ENCODE measurements around the gene EMC7. TPM values are rescaled to one million over a fixed set of nuclear protein-coding genes. Genes with fewer than 3 reads are reported as not detected.

Gene EMC7
- polyA plus RNA-seq, 3 donors = 41.7 to 135 (median 125) TPM

GRCh38 chr15:34114739-34115138 lies 13.1 kb upstream of the EMC7 start:
- H3K9ac ChIP-seq (ENCODE audit: insufficient read depth, low read length, poor library complexity, severe bottlenecking) = no peak overlapping the region
- TF ChIP-seq CTCF (IDR thresholded peaks at IDR 0.05) = no peak
- Mint-ChIP-seq H3K27me3 (ENCODE audit: low read depth in 3 of 3) (peaks cover 3 to 17% (median 8%) of the 10 kb centered on the region in 3 donors), H3K36me3 (no peaks in the 10 kb centered on the region), H3K4me1 (peaks cover 3% of the 10 kb centered on the region), H3K27ac (no peak overlapping the region), H3K9me3 (no peaks in the 10 kb centered on the region), H3K4me3 (no peak overlapping the region)
- no peak for DNase-seq
- no peaks in the 10 kb centered on the region for H3K9me3 ChIP-seq (replicated peaks in 1 of 2; ENCODE audit: control insufficient read depth in 1 of 2, insufficient read depth in 1 of 2, low read length in 2 of 2)
- H3K4me1 ChIP-seq (ENCODE audit: control insufficient read depth in 1 of 2, insufficient read depth in 2 of 2, low read length in 2 of 2) = no peaks in the 10 kb centered on the region
- intact Hi-C loops (cut with micrococcal nuclease) = no loop called here
- no peak overlapping the region for H2AFZ ChIP-seq (ENCODE audit: insufficient read depth, low read depth, low read length, poor library complexity, severe bottlenecking)
- H3K4me3 ChIP-seq (replicated peaks in 1 of 3; ENCODE audit: low read depth in 2 of 3, low read length in 3 of 3) = no peak overlapping the region
- WGBS (ENCODE audit: insufficient coverage) = 100% methylated on average over 3 of the region's 3 CpGs
- no peak overlapping the region for H3K27ac ChIP-seq (ENCODE audit: low read depth in 1 of 2, low read length in 2 of 2)
- no peaks in the 10 kb centered on the region for H3K79me2 ChIP-seq (ENCODE audit: insufficient read depth, low read length)
- no peaks in the 10 kb centered on the region for H3K27me3 ChIP-seq (ENCODE audit: control insufficient read depth in 2 of 2, insufficient read depth in 2 of 2, low read length in 2 of 2)
- H3K36me3 ChIP-seq (replicated peaks in 1 of 2; ENCODE audit: control insufficient read depth in 1 of 2, insufficient read depth in 2 of 2, low read length in 2 of 2) = no peaks in the 10 kb centered on the region
- no peaks in the 10 kb centered on the region for H4K20me1 ChIP-seq (ENCODE audit: insufficient read depth, low read length)
- H3K4me2 ChIP-seq (replicated peaks; ENCODE audit: extremely low read depth, low read length, poor library complexity, severe bottlenecking) = no peak overlapping the region

GRCh38 chr15:34114215-34114614 lies 12.6 kb upstream of the EMC7 start:
- TF ChIP-seq CTCF (IDR thresholded peaks at IDR 0.05) = no peak

More at GRCh38 chr15:34114215-34114614, 12.6 kb upstream of the EMC7 start:
- Histone ChIP-seq H3K27ac (ENCODE audit: low read depth in 1 of 2, low read length in 2 of 2) (no peak overlapping the region), H2AFZ (ENCODE audit: insufficient read depth, low read depth, low read length, poor library complexity, severe bottlenecking) (no peak overlapping the region), H3K4me1 (ENCODE audit: control insufficient read depth in 1 of 2, insufficient read depth in 2 of 2, low read length in 2 of 2) (no peaks in the 10 kb centered on the region), H3K4me3 (replicated peaks in 1 of 3; ENCODE audit: low read depth in 2 of 3, low read length in 3 of 3) (no peak overlapping the region), H3K27me3 (ENCODE audit: control insufficient read depth in 2 of 2, insufficient read depth in 2 of 2, low read length in 2 of 2) (no peaks in the 10 kb centered on the region), H3K9me3 (replicated peaks in 1 of 2; ENCODE audit: control insufficient read depth in 1 of 2, insufficient read depth in 1 of 2, low read length in 2 of 2) (no peaks in the 10 kb centered on the region), H3K9ac (ENCODE audit: insufficient read depth, low read length, poor library complexity, severe bottlenecking) (no peak overlapping the region), H3K79me2 (ENCODE audit: insufficient read depth, low read length) (no peaks in the 10 kb centered on the region), H4K20me1 (ENCODE audit: insufficient read depth, low read length) (no peaks in the 10 kb centered on the region), H3K4me2 (replicated peaks; ENCODE audit: extremely low read depth, low read length, poor library complexity, severe bottlenecking) (no peak overlapping the region), H3K36me3 (replicated peaks in 1 of 2; ENCODE audit: control insufficient read depth in 1 of 2, insufficient read depth in 2 of 2, low read length in 2 of 2) (no peaks in the 10 kb centered on the region)
- no peak overlapping the region for H3K27ac Mint-ChIP-seq
- no peak overlapping the region for H3K4me3 Mint-ChIP-seq
- intact Hi-C loops (cut with micrococcal nuclease) = no loop called here
- no peaks in the 10 kb centered on the region for H3K36me3 Mint-ChIP-seq
- H3K4me1 Mint-ChIP-seq = peaks cover 3% of the 10 kb centered on the region
- no CpG with 5 or more reads among the region's 2 CpGs for WGBS (ENCODE audit: insufficient coverage)
- H3K9me3 Mint-ChIP-seq = no peaks in the 10 kb centered on the region
- no peak for DNase-seq
- H3K27me3 Mint-ChIP-seq (ENCODE audit: low read depth in 3 of 3) = peaks cover 3 to 17% (median 8%) of the 10 kb centered on the region in 3 donors

All from CD14-positive monocyte (primary cell).